RKO (cell line): ENCODE results near the gene PLPPR5.

Experiments
- DNase-seq: peaks from one replicate; pipeline ENCODE4 v3.0.0-alpha.2; 2016; ENCODE audit warnings: low spot score

Gene PLPPR5

GRCh38 chr1:98967122-98967521, 37.5 kb downstream of the PLPPR5 start:
- no peak for DNase-seq

- DNase-seq: no peak
Observed at GRCh38 chr1:98965394-98965793, 39.3 kb downstream of the PLPPR5 start.

GRCh38 chr1:98964198-98964597, 40.5 kb downstream of the PLPPR5 start:
- no peak for DNase-seq

GRCh38 chr1:98963064-98963758, 41.5 kb downstream of the PLPPR5 start:
- no peak for DNase-seq

GRCh38 chr1:98962156-98962555, 42.5 kb downstream of the PLPPR5 start:
- no peak for DNase-seq

- DNase-seq: no peak
Observed at GRCh38 chr1:98949621-98950020, 55.0 kb downstream of the PLPPR5 start.

GRCh38 chr1:98949166-98949565, 55.5 kb downstream of the PLPPR5 start:
- DNase-seq: no peak

GRCh38 chr1:98947071-98947470, 57.6 kb downstream of the PLPPR5 start:
- no peak for DNase-seq

GRCh38 chr1:98940722-98941079, 64.0 kb downstream of the PLPPR5 start:
- DNase-seq: no peak

- no peak for DNase-seq
Observed at GRCh38 chr1:98940069-98940721, 64.5 kb downstream of the PLPPR5 start.

- no peak for DNase-seq
Observed at GRCh38 chr1:98939471-98939870, 65.2 kb downstream of the PLPPR5 start.

GRCh38 chr1:98937347-98937746, 67.3 kb downstream of the PLPPR5 start:
- no peak for DNase-seq

GRCh38 chr1:98932184-98932583, 72.5 kb downstream of the PLPPR5 start:
- no peak for DNase-seq

GRCh38 chr1:98931128-98931835, 73.4 kb downstream of the PLPPR5 start:
- no peak for DNase-seq

- DNase-seq: no peak
Observed at GRCh38 chr1:98929437-98929836, 75.2 kb downstream of the PLPPR5 start.

GRCh38 chr1:98926597-98926996, 78.1 kb downstream of the PLPPR5 start:
- no peak for DNase-seq

GRCh38 chr1:98924977-98925376, 79.7 kb downstream of the PLPPR5 start:
- DNase-seq: no peak

GRCh38 chr1:98923667-98924066, 81.0 kb downstream of the PLPPR5 start:
- DNase-seq: no peak

GRCh38 chr1:98921817-98922216, 82.8 kb downstream of the PLPPR5 start:
- DNase-seq: no peak

- DNase-seq: peak; percentile 60
Observed at GRCh38 chr1:98920441-98921110, 84.1 kb downstream of the PLPPR5 start.

- no peak for DNase-seq
Observed at GRCh38 chr1:98919652-98920051, 85.0 kb downstream of the PLPPR5 start.

- no peak for DNase-seq
Observed at GRCh38 chr1:98919211-98919610, 85.5 kb downstream of the PLPPR5 start.

- DNase-seq: no peak
Observed at GRCh38 chr1:98914547-98914946, 90.1 kb downstream of the PLPPR5 start.
